WTC11 (cell line): Measurements from ENCODE around the gene EXOC1L.

Source experiments
- CREB1 ChIP-seq: sonication (generic); formaldehyde crosslinking; IDR thresholded peaks from 2 replicates; pipeline ENCODE4 v1.8.0; 2023; ENCODE audit warnings: mild to moderate bottlenecking, missing genetic modification reagents
- FOXJ3 ChIP-seq: sonication (generic); formaldehyde crosslinking; IDR thresholded peaks from 2 replicates; pipeline ENCODE4 v1.9.0; 2021; ENCODE audit warnings: missing genetic modification reagents, mild to moderate bottlenecking, borderline replicate concordance
- NFATC4 ChIP-seq: fragments of 250-450 bp; sonication (Bioruptor Pico); IDR thresholded peaks from 2 replicates; pipeline ENCODE4 v1.9.0; 2021; ENCODE audit warnings: mild to moderate bottlenecking
- TEAD1 ChIP-seq: sonication (generic); formaldehyde crosslinking; IDR thresholded peaks from 2 replicates; pipeline ENCODE4 v1.8.0; 2022; ENCODE audit warnings: mild to moderate bottlenecking, missing genetic modification reagents
- ZNF121 ChIP-seq: sonication (generic); formaldehyde crosslinking; IDR thresholded peaks from 2 replicates; pipeline ENCODE4 v1.8.0; 2023; ENCODE audit warnings: missing genetic modification reagents
- ZNF396 ChIP-seq: fragments of 250-450 bp; sonication (Bioruptor Pico); IDR thresholded peaks from 2 replicates; pipeline ENCODE4 v1.8.0; 2021; ENCODE audit warnings: mild to moderate bottlenecking, moderate library complexity, borderline replicate concordance
- ZNF423 ChIP-seq: fragments of 250-450 bp; sonication (Bioruptor Pico); IDR thresholded peaks from 2 replicates; pipeline ENCODE4 v2.1.2; 2022; ENCODE audit warnings: mild to moderate bottlenecking, moderate library complexity
- TF ChIP-seq, protein P1 (sequence below): fragments of 200-600 bp; IDR thresholded peaks from 2 replicates; pipeline ENCODE4 v1.8.0; 2022; ENCODE audit warnings: antibody characterized with exemption
- TF ChIP-seq, protein P2 (sequence below): sonication (generic); formaldehyde crosslinking; IDR thresholded peaks from 2 replicates; pipeline ENCODE4 v1.8.0; 2023; ENCODE audit warnings: mild to moderate bottlenecking, missing genetic modification reagents
- TF ChIP-seq, protein P3 (sequence below): sonication (generic); formaldehyde crosslinking; IDR thresholded peaks from 2 replicates; pipeline ENCODE4 v1.8.1; 2023; ENCODE audit warnings: mild to moderate bottlenecking, missing genetic modification reagents
- TF ChIP-seq, protein P4 (sequence below): sonication (generic); formaldehyde crosslinking; IDR thresholded peaks from 2 replicates; pipeline ENCODE4 v1.8.0; 2022; ENCODE audit warnings: mild to moderate bottlenecking, missing genetic modification reagents
- TF ChIP-seq, protein P5 (sequence below): sonication (generic); formaldehyde crosslinking; IDR thresholded peaks from 2 replicates; pipeline ENCODE4 v1.8.0; 2022; ENCODE audit warnings: mild to moderate bottlenecking, missing genetic modification reagents

GRCh38 chr4:55865228-55865806 is 45.7 kb downstream of the EXOC1L start:
- TF ChIP-seq ZNF396 (no peak), FOXJ3 (CRISPR knock-in tag) (no peak), NFATC4 (CRISPR knock-in tag) (no peak), ZNF121 (CRISPR knock-in tag) (no peak), TEAD1 (CRISPR knock-in tag) (no peak), CREB1 (CRISPR knock-in tag) (no peak), ZNF423 (CRISPR knock-in tag) (no peak)
- TF ChIP-seq, protein P1, sequence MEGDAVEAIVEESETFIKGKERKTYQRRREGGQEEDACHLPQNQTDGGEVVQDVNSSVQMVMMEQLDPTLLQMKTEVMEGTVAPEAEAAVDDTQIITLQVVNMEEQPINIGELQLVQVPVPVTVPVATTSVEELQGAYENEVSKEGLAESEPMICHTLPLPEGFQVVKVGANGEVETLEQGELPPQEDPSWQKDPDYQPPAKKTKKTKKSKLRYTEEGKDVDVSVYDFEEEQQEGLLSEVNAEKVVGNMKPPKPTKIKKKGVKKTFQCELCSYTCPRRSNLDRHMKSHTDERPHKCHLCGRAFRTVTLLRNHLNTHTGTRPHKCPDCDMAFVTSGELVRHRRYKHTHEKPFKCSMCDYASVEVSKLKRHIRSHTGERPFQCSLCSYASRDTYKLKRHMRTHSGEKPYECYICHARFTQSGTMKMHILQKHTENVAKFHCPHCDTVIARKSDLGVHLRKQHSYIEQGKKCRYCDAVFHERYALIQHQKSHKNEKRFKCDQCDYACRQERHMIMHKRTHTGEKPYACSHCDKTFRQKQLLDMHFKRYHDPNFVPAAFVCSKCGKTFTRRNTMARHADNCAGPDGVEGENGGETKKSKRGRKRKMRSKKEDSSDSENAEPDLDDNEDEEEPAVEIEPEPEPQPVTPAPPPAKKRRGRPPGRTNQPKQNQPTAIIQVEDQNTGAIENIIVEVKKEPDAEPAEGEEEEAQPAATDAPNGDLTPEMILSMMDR, result no peak
- TF ChIP-seq, protein P2, sequence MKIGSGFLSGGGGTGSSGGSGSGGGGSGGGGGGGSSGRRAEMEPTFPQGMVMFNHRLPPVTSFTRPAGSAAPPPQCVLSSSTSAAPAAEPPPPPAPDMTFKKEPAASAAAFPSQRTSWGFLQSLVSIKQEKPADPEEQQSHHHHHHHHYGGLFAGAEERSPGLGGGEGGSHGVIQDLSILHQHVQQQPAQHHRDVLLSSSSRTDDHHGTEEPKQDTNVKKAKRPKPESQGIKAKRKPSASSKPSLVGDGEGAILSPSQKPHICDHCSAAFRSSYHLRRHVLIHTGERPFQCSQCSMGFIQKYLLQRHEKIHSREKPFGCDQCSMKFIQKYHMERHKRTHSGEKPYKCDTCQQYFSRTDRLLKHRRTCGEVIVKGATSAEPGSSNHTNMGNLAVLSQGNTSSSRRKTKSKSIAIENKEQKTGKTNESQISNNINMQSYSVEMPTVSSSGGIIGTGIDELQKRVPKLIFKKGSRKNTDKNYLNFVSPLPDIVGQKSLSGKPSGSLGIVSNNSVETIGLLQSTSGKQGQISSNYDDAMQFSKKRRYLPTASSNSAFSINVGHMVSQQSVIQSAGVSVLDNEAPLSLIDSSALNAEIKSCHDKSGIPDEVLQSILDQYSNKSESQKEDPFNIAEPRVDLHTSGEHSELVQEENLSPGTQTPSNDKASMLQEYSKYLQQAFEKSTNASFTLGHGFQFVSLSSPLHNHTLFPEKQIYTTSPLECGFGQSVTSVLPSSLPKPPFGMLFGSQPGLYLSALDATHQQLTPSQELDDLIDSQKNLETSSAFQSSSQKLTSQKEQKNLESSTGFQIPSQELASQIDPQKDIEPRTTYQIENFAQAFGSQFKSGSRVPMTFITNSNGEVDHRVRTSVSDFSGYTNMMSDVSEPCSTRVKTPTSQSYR (CRISPR knock-in tag), result no peak
- TF ChIP-seq, protein P3, sequence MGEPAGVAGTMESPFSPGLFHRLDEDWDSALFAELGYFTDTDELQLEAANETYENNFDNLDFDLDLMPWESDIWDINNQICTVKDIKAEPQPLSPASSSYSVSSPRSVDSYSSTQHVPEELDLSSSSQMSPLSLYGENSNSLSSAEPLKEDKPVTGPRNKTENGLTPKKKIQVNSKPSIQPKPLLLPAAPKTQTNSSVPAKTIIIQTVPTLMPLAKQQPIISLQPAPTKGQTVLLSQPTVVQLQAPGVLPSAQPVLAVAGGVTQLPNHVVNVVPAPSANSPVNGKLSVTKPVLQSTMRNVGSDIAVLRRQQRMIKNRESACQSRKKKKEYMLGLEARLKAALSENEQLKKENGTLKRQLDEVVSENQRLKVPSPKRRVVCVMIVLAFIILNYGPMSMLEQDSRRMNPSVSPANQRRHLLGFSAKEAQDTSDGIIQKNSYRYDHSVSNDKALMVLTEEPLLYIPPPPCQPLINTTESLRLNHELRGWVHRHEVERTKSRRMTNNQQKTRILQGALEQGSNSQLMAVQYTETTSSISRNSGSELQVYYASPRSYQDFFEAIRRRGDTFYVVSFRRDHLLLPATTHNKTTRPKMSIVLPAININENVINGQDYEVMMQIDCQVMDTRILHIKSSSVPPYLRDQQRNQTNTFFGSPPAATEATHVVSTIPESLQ, result no peak
- TF ChIP-seq, protein P4, sequence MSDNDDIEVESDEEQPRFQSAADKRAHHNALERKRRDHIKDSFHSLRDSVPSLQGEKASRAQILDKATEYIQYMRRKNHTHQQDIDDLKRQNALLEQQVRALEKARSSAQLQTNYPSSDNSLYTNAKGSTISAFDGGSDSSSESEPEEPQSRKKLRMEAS, result no peak
- TF ChIP-seq, protein P5, sequence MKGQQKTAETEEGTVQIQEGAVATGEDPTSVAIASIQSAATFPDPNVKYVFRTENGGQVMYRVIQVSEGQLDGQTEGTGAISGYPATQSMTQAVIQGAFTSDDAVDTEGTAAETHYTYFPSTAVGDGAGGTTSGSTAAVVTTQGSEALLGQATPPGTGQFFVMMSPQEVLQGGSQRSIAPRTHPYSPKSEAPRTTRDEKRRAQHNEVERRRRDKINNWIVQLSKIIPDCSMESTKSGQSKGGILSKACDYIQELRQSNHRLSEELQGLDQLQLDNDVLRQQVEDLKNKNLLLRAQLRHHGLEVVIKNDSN (CRISPR knock-in tag), result no peak
